HG02938 (cell line): ENCODE measurements around the gene YTHDF1.

Experiments used
- ATAC-seq: cut with Tn5 transposase; IDR thresholded peaks from one replicate; pipeline ENCODE4 v1.9.1; 2021; ENCODE audit warnings: mild to moderate bottlenecking, moderate library complexity; ENCODE audit not compliant: unreplicated experiment

The YTHDF1 gene

GRCh38 chr20:63212393-63212730 is 3.6 kb downstream of the YTHDF1 start:
- ATAC-seq, result no peak

DNA sequence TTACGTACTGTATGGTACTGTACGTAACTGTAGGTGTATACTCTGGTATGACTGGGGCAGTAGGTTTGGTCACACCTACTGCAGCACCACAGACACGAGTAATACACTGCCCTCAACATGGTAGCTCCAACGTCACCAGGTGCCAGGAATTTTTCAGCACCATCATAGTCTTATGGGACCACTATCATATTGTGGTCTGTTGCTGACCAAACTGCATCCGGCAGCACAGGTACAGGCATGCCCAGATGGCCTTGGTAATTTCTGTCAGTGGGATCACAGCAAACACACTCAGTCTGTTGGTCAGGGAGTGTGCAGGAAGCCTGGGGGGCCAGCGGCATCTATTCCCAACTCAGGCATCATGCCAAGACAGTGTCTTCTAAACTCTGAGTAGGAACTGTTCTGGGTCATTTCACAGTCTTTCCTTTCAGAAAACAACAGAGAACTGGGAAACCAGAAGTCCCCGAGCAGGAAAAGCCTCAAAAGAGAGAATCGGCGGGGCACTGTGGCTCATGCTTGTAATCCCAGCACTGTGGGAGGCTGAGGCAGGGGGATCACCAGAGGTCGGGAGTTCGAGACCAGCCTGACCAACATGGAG is 5.8 kb downstream of the YTHDF1 start:
- no peak for ATAC-seq

DNA sequence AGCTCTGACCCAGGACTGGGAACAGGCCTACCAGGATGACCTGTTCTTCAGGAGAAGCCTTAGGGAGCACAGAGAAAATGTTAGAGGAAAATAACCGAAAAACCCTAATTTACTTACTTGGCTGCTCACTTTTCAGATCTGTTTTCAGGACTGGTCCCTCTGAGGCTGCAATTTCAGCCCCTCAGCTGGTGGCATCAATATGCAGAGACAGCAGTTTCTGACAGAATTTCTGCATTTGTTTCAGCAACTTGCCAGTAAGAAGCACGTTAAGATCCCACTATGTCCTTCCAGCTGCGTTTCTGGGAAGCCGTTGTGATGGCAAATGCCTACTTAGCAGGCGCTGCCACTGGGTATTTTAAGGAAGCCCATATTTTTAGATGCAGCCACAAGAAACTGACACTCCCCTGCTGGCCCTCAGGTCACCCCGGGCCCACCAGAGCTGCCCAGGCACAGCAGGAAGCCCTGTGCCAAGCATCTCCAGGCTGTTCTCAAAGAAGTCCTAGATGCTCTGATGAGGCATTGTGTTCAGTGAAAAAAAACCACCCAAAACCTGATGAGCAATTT is 7.5 kb downstream of the YTHDF1 start:
- no peak for ATAC-seq

- ATAC-seq, result no peak
Observed at GRCh38 chr20:63206878-63207277, 9.1 kb downstream of the YTHDF1 start.

GRCh38 chr20:63205896-63206295 is 10.0 kb downstream of the YTHDF1 start:
- ATAC-seq, result no peak

DNA sequence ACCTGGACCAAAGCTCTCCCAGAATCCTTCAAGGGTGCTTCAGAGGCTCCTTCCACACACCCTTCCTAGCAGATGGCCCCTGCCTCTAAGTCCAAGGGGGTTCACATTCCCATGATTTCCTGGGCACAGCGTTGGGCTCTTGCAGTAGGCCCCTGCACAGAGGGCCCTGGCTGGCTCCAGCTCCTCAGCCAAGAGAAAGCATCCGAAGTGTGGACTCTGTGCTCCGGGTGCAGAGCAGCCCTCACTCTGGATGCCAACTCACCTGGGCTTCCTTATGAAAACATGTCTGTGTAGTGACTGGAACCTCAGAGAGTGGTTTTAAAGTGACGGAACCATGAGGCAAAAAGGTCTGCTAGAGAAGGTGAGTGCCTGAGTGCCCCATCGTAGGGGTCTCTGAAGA is 11.6 kb downstream of the YTHDF1 start:
- ATAC-seq, result no peak

- ATAC-seq, result no peak
Observed at GRCh38 chr20:63202811-63203526, 13.0 kb downstream of the YTHDF1 start.

DNA sequence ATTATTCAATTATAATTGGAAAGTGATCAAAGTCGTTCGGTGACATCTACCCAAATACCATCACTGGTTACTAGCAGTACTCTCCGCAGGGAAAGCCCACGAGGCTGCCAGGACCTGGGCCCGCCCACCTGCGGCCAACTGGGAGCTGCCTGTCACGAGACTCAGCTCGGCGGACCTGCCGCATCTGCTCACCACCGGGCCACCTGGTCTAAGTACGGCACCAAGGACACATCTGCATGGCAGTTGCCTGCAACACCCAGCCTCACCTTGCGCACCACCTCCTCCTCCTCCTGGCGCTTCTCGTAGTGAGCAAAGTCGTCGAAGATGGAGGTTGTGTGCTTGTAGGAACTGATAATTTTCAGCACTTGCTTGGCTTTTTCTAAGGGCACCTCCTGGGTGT is 13.9 kb downstream of the YTHDF1 start:
- no peak for ATAC-seq

DNA sequence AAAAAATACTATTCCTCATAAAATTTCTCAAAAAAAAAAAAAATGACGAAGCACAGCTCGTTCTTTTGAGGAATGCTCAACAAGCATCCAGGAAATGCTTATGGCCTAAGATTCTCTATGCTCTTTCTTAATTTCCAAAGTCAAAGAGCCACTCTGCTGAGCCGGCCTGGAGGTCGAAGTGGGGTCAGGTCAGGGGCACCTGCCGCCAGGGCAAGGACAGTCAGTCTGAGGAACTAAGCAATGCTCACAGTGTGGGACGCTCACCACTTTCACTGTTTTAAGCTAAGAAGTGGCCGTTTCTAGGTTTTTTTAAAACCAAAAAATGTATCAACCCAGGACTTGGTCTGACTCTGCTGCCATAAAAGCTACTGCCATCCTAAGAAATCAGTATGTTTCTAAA is 17.3 kb downstream of the YTHDF1 start:
- no peak for ATAC-seq

- ATAC-seq, result no peak
Observed at GRCh38 chr20:63196768-63197470, 19.0 kb downstream of the YTHDF1 start.

DNA sequence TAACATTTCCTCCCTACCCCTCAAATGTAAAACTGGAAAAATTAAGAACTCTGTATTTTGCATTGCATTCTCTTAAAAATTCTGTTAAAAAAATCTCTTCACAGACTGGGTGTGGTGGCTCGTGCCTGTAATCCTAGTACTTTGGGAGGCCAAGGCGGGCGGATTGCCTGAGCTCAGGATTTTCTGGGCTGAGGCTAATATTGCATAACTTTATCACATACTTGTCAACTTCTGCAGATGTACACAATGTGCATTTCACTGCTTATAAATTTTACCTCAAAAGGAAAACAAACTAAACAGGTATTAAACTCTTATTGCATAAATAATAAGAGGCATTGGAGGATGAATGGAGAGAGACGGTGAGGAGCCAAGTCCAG is 21.1 kb downstream of the YTHDF1 start:
- ATAC-seq, result no peak

GRCh38 chr20:63194007-63194796 is 21.7 kb downstream of the YTHDF1 start:
- ATAC-seq, result no peak

DNA sequence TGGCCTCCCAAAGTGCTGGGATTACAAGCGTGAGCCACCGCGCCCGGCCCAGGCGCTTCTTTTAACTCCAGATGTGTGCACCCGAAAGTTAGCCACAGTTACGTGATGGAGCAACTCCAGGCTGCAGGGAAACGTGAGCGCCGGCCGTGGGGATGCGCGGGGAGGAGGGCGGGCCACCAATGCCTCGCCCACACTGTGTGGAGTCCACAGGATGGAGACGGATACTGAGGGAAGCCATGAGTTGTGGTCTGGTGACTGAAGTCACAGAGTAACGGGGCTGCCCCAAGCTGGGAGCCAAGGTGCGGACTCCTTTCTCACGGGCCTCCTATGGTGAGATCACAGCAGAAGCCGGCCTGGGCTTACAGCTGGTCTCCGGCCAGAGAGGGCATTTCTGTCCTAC is 23.2 kb downstream of the YTHDF1 start:
- no peak for ATAC-seq

DNA sequence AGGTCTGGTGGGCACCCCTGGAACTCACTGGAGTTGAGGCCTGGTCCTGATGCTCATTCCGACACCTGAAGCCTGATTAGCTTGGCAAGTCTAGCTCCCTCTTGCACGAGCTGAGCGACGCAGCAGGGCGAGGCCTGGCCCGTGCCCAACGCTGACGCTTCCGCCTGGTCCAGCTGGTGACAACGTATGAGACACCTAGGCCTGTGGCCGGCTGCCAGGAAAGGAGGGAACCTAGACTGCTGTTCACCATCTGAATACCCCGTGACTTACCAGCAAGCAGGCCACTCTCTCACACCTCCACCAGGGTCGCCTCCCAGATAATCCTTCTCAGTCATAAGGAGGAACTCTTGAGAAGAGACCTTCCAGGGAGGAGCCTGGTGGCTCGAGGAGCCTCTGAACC is 24.5 kb downstream of the YTHDF1 start:
- ATAC-seq, result no peak

GRCh38 chr20:63190828-63191227 is 25.1 kb downstream of the YTHDF1 start:
- ATAC-seq, result no peak

GRCh38 chr20:63189846-63190559 is 25.9 kb downstream of the YTHDF1 start:
- ATAC-seq, result no peak

GRCh38 chr20:63189322-63189642 is 26.6 kb downstream of the YTHDF1 start:
- ATAC-seq, result no peak

DNA sequence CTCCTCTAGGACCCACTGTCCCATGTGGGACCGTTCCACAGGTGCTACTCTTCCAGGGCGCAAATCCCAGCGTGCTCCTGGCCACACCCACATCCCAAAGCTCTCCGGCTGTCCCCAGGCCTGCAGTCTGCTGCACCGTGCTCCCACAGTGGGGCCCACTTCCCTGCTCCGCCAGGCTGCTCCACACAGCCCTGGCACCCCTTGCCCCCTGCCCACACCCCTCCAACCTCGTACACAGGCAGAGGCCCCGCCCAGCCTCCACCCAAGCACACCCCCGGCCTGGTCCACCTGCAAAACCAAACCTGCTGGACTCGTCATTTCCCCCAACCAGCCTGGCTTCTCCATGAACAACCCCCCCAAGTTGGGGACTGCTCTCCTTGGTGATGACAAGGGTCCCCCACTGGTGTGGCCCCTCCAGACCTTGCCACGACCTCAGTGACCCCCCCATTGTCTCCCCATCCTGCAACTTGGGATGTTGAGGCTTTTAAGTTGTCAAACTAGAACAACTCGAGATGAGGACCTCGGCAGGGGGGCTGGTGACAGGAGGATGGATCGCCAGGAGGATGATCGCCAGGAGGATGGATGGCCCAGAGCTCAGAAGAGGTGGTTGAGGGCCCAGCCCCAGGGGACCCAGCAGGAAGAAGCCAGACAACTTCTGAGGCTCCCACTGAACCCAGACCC is 27.1 kb downstream of the YTHDF1 start:
- ATAC-seq, result no peak

DNA sequence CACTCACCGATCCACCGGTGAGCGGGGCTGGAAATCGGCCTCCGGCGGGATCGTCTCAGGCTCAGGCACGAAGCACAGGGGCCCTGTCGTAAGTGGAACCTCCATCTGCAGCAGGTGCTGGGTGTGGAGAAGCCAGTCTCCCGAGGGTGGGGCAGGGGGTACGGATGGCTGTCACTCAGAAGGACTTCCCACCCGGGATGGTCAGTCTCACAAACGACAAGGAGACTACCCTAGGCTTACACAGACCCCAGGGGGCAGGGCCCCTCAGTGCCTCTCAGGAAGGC is 27.8 kb downstream of the YTHDF1 start:
- no peak for ATAC-seq

GRCh38 chr20:63187338-63188158 is 28.4 kb downstream of the YTHDF1 start:
- no peak for ATAC-seq
